GM10266 (cell line): ENCODE data around the gene NDUFS6.

Experiments
- DNase-seq: peaks from one replicate; pipeline ENCODE4 v3.0.0; 2012; ENCODE audit errors: extremely low spot score
- CTCF ChIP-seq: IDR thresholded peaks from 2 replicates; pipeline ENCODE4 v1.5.1; 2012; ENCODE audit warnings: mild to moderate bottlenecking, low read depth; ENCODE audit not compliant: control insufficient read depth, insufficient read depth; ENCODE audit errors: missing control alignments

The NDUFS6 gene

DNA sequence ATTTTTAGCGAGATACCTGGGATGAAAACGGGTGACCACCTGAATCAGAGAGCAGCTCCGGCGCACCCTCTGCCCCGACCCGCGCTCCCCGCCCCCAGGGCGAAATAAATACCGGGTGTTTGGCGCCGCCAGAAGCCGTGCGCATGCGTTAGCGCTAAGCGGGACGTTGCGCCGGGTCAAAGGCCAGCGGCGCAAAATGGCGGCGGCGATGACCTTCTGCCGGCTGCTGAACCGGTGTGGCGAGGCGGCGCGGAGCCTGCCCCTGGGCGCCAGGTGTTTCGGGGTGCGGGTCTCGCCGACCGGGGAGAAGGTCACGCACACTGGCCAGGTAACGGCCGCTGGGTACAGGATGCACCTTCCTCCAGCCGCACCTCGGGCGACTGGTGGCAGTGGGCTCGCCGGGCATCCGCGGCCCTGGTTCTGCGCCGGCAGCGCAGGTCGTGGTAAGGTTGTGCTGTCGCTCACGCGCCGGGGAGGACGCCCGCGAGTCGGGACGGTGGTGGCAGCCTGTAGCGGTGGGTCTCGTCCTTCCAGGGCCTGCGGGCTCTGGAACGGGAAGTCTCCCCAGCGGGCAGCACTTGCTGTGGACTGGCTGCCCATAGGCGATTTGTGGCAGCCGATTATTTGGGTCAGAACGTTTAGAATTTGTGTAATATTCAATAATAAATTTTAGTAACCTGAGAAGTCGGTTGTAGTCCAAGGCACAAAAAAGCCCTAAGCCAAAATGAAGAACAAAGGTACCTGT lies at the start of gene NDUFS6:
TSS of gene NDUFS6 (plus strand) at position 186 of the 745 bp plus-strand sequence. CDS start at position 197, 11 bp downstream.
- TF ChIP-seq CTCF = no peak
- DNase-seq = peak; percentile 87

GRCh38 chr5:1751864-1752822 lies 49.1 kb upstream of the NDUFS6 start:
- no peak for TF ChIP-seq CTCF

DNA sequence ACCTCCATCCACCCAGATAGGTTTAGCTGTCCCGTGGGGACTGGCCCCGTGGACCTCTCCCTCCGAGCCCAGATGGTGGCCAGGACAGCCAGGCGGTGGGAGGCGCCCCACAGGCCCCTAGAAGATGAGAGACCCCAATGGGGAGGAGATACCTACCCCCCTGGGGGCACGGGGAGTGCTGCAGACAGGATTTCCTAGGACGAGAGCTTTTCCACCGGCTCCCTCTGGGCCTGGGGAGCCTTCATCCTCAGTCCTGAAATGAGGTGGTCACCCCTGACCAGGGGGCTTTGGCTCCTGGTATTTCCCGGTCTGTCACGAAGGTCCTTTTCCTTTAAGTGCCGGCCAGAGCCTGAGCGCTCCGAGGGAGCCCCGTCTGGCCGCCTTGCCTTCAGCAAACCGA lies 48.3 kb upstream of the NDUFS6 start:
- no peak for DNase-seq
- no peak for TF ChIP-seq CTCF

More at GRCh38 chr5:1751864-1752822, 49.1 kb upstream of the NDUFS6 start:
- DNase-seq = no peak

DNA sequence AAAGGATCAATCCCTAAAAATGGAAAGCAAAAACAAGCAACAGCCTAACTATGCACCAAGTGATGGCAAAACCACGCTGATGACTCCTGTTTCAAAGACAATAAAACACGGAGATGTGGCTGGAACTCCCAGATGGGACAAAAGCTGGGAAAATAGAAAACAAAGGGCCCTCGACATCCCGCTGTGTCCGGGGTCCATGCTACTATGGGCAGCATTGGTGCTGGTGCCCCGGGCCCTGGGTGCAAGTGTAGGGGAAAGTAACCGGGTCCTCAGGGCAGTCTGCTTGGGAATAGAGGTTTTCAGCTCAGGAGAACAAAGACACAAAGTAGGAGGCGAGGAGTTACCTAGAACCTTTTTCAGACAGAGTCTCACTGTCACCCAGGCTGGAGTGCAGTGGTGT lies 47.7 kb upstream of the NDUFS6 start:
- TF ChIP-seq CTCF = no peak
- no peak for DNase-seq

- DNase-seq = no peak
- TF ChIP-seq CTCF = no peak
These were observed 46.5 kb upstream of the NDUFS6 start for GRCh38 chr5:1754531-1755220.

GRCh38 chr5:1755321-1755949 lies 45.8 kb upstream of the NDUFS6 start:
- no peak for TF ChIP-seq CTCF

More at GRCh38 chr5:1755321-1755949, 45.8 kb upstream of the NDUFS6 start:
- DNase-seq = no peak
